ENCODE results near the gene OR6S1.

GRCh38 chr14:20608383-20609110 lies 32.9 kb downstream of the OR6S1 start:
- TF ChIP-seq CTCF (IDR thresholded peaks at IDR 0.05; ENCODE audit: poor library complexity): no peak
- no peak for TF ChIP-seq EZH2phosphoT487 (IDR thresholded peaks at IDR 0.05; ENCODE audit: low read depth, severe bottlenecking, unreplicated experiment)
- no peak for TF ChIP-seq EZH2 (IDR thresholded peaks at IDR 0.05; ENCODE audit: borderline replicate concordance)

All from hepatocyte (in vitro differentiated cells).